TTC549 (cell line): Measurements from ENCODE around the gene HMOX2.

Source experiments
- FAIRE-seq: peaks from 2 replicates; lab custom pipeline; 2012; peaks lifted over from hg19 to GRCh38; lab: Jason Lieb, UNC

HMOX2 gene

GRCh38 chr16:4465977-4466779, 10.0 kb upstream of the HMOX2 start:
- no peak for FAIRE-seq

GRCh38 chr16:4467916-4468315, 8.3 kb upstream of the HMOX2 start:
- no peak for FAIRE-seq

DNA sequence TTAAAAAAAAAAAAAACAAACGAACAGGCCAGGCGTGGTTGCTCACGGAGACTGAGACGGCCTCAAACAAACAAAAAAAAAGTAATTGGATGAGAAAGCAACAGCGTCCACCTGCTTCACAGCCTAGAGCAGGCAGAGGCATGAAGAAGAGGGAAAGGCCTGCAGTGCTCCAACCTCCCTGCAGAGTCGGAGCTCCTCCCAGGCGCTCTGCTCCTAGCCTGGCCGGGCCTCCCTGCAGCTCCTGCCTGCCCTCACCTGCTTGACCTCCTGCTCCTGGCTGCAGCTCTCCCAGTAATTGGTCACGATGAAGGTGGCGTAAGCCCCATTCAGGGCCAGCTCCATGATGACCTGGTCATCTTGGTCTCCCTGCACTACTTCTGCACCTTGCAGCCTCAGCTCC, 7.2 kb upstream of the HMOX2 start:
- no peak for FAIRE-seq

GRCh38 chr16:4471869-4472268, 4.3 kb upstream of the HMOX2 start:
- no peak for FAIRE-seq

DNA sequence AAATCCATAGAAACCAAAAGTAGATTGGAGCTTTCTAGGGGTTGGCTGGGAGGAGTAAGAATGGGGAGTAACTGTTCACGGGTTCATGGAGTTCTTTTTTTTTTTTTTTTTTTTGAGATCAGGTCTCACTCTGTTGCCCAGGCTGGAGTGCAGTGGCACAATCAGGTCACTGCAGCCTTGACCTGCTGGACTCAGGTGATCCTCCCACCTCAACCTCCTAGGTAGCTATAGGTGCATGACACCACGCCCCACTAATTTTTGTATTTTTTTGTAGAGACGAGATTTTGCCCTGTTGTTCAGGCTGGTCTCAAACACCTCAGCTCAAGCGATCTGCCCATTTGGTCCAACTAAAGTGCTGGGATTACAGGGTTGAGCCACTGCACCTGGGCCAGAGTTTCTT, 3.3 kb upstream of the HMOX2 start:
- no peak for FAIRE-seq

- FAIRE-seq = no peak
Measured at GRCh38 chr16:4474192-4474961, 1.8 kb upstream of the HMOX2 start, which contains the start of gene NMRAL1. Gene NMRAL1 (minus strand): TSS chr16:4474625. CDS start chr16:4474132, 493 bp downstream.

- no peak for FAIRE-seq
Measured at GRCh38 chr16:4477966-4478365, 1.8 kb downstream of the HMOX2 start.

- no peak for FAIRE-seq
Measured at GRCh38 chr16:4481526-4481925, 5.3 kb downstream of the HMOX2 start.

GRCh38 chr16:4481963-4482362, 5.8 kb downstream of the HMOX2 start:
- FAIRE-seq = no peak

GRCh38 chr16:4486126-4486893, 10.1 kb downstream of the HMOX2 start:
- FAIRE-seq = no peak

DNA sequence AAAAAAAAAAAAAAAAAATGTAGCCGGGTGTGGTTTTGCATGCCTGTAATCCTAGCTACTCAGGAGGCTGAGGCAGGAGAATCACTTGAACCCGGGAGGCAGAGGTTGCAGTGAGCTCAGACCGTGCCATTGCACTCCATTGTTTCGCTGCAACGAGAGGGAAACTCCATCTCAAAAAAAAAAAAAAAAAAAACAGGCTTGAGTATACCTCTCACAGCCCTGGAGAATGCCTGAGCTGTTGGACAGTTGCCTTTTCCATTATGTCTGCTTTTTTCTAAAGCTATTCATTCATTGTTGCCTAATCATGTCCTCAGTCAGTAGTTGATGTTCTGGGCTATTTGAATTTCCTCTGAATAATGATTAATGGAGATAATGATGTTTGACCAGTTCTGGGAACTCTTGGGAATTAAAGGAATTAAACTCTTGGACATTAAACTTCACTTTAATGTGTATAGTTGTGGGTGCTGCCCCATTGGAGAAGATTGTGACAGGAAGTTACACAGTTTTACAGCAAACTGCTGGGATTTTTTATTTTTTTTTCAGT, 11.8 kb downstream of the HMOX2 start:
- FAIRE-seq = no peak

- FAIRE-seq = no peak
Measured at GRCh38 chr16:4488499-4488967, 12.3 kb downstream of the HMOX2 start.

- no peak for FAIRE-seq
Measured at GRCh38 chr16:4489030-4489429, 12.8 kb downstream of the HMOX2 start.

- FAIRE-seq = no peak
Measured at GRCh38 chr16:4491898-4492297, 15.7 kb downstream of the HMOX2 start.

DNA sequence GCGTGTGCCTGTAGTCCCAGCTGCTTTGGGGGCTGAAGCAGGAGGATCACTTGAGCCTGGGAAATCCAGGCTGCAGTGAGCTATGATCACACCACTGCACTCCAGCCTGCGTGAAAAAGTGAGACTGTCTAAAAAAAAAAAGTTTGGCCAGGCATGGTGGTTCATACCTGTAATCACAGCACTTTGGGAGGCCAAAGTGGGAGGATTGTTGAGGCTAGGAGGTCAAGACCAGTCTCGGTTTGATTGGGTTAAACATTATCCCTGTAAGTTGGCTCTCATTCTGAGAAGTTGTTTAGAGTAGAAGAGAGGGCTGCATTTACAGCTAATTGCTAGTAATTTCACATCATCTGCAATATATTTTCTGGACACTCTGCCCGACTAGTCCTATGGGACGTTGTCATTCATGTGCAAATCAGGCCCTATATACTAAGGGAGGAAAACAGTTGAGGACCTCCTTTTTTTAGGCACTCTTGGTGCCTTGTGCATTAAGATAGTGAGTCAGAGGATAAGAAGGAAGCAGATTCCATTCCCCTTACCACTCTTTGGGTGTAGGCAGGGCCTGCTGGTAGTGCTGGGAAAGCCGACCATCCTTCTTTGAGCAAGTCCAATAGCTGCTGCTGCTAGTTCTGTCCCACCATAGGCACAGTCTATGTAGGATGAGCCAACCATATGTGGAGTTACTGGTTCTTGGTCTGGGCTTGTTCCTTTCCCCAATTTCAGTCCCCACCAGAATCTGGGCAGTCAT, 18.7 kb downstream of the HMOX2 start:
- no peak for FAIRE-seq

DNA sequence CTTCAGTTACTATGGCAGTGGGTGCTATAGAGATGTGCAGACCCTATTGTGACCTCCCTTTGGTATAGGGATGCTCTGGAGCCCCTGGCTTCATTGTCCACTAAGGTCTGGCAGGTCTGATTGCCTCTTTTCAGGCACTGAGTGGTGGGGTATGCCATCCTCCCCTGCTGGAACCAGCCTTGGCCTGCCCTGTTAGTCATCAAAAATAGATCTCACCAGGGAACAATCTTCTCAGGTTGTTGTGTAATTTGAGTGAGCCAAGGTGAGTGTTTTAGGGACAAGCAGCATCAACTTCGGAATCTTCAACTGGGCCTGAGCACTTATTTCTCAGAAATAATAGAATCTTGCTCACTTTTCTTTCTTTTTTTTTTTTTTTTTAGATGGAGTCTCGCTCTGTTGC, 19.6 kb downstream of the HMOX2 start:
- no peak for FAIRE-seq

DNA sequence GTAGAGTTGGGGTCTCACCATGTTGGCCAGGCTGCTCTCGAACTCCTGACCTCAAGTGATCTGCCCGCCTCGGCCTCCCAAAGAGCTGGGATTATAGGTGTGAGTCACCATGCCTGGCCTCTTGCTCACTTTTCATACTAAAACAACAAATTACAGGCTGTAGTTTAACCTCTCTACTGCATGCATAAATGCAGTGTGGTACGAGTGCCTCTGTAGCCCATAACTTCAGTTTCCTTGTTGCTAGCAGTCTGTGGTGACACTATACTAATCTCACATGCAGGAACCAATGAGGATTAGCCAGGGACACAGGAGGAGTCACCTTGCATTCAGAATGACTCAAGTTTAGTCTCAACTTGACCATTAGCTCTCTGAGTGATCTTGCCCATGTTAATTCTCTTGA, 20.1 kb downstream of the HMOX2 start:
- no peak for FAIRE-seq

- FAIRE-seq = no peak
Measured at GRCh38 chr16:4498546-4499195, 22.5 kb downstream of the HMOX2 start.

GRCh38 chr16:4499196-4499555, 23.0 kb downstream of the HMOX2 start:
- FAIRE-seq = no peak

DNA sequence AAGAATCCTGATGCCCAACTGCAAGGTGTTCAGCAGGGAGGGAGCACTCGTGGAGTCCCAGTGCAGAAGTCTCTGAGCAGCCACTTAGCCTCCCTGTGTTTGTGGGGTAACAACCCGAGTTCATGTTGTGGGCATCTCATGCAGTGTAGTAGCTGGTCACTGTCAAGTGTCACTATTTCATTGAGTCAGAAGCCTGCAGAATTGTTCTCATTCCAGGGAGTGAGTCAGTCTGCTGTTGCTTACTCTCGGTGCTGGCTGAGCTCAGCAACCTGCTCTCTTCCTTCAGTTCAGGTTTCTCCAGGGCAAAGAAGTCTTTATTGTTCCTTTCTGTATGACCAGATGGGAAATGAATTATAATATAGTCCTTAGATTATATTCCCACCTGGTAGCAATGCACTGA, 24.1 kb downstream of the HMOX2 start:
- FAIRE-seq = no peak

DNA sequence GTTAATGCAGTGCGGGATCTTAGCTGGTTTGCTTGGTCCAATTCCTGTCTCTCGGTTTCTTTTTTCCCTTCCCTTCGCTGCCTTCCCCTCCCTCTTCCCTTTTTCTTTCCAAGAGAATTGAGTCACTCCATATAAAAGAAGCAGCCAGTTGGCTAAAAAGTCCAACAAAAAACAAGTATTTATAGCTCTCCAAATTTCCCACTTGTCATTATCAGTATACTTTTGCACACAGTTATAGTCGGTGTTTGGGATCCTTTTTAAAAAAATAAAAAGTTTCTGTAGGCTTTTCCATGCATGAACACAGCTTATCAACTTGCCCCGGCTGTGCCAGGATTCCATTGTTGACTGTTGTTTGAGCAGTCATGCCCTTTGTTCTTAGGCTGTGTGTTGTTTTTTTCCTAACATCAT, 24.9 kb downstream of the HMOX2 start:
- FAIRE-seq = no peak
